Neural cell (in vitro differentiated cells): ENCODE measurements around the gene PARM1. TPM values are rescaled to one million over a fixed set of nuclear protein-coding genes. Genes with fewer than 3 reads are reported as not detected.

Experiments used
- H2AFZ ChIP-seq: fragments of 200-600, 300-800 bp; sonication (generic), shearing (Covaris generic); 2 replicates; pipeline ENCODE4 v1.6.0; 2014; ENCODE audit warnings: low read depth, mild to moderate bottlenecking, antibody characterized with exemption, low read length, moderate library complexity
- H3F3A ChIP-seq: fragments of 200-600 bp; shearing (Covaris generic); 2 replicates; pipeline ENCODE4 v1.6.1; 2016; ENCODE audit warnings: mild to moderate bottlenecking, moderate library complexity, mixed read lengths, antibody characterized with exemption, low read length; ENCODE audit not compliant: insufficient read depth, poor library complexity, severe bottlenecking
- H3K27ac ChIP-seq: fragments of 200-600, 300-800 bp; sonication (generic), shearing (Covaris generic); 2 replicates; pipeline ENCODE4 v1.5.1; 2014; ENCODE audit warnings: mild to moderate bottlenecking, low read length, moderate library complexity
- H3K27me3 ChIP-seq: fragments of 300-800, 200-600 bp; sonication (generic), shearing (Covaris generic); 2 replicates; pipeline ENCODE4 v1.6.0; 2014; ENCODE audit warnings: mild to moderate bottlenecking, low read depth, low read length, moderate library complexity; ENCODE audit not compliant: insufficient read depth
- H3K36me3 ChIP-seq: fragments of 300-800, 200-600 bp; sonication (generic), shearing (Covaris generic); 2 replicates; pipeline ENCODE4 v1.5.1; 2014; ENCODE audit warnings: mild to moderate bottlenecking, antibody characterized with exemption, low read length, moderate library complexity; ENCODE audit not compliant: insufficient read depth
- H3K4me2 ChIP-seq: fragments of 300-800, 200-600 bp; sonication (generic), shearing (Covaris generic); 2 replicates; pipeline ENCODE4 v1.6.0; 2014; ENCODE audit warnings: mild to moderate bottlenecking, low read length
- H3K4me3 ChIP-seq: fragments of 300-800, 200-600 bp; sonication (generic), shearing (Covaris generic); 2 replicates; pipeline ENCODE4 v1.5.1; 2014; ENCODE audit warnings: mild to moderate bottlenecking, low read length, moderate library complexity
- H3K79me2 ChIP-seq: fragments of 200-600 bp; shearing (Covaris generic); replicated peaks from 2 replicates; pipeline ENCODE4 v1.6.0; 2014; ENCODE audit warnings: mild to moderate bottlenecking, low read length, moderate library complexity; ENCODE audit not compliant: insufficient read depth
- H3K9ac ChIP-seq: fragments of 300-800, 200-600 bp; sonication (generic), shearing (Covaris generic); 2 replicates; pipeline ENCODE4 v1.6.1; 2016; ENCODE audit warnings: mild to moderate bottlenecking, low read length, mixed read lengths
- H3K9me2 ChIP-seq: fragments of 200-600 bp; shearing (Covaris generic); 2 replicates; pipeline ENCODE4 v1.6.1; 2016; ENCODE audit warnings: mild to moderate bottlenecking, low read length, mixed read lengths; ENCODE audit not compliant: insufficient read depth
- H3K9me3 ChIP-seq: fragments of 200-600, 300-800 bp; sonication (generic), shearing (Covaris generic); 2 replicates; pipeline ENCODE4 v1.6.1; 2016; ENCODE audit warnings: mild to moderate bottlenecking, mixed run types, low read length, moderate library complexity, mixed read lengths
- H4K20me1 ChIP-seq: fragments of 200-600 bp; shearing (Covaris generic); 2 replicates; pipeline ENCODE4 v1.6.1; 2016; ENCODE audit warnings: mild to moderate bottlenecking, mixed run types; ENCODE audit not compliant: insufficient read depth
- CTCF ChIP-seq: fragments of 450-650 bp; IDR thresholded peaks from 2 replicates; pipeline ENCODE4 v1.5.1; 2014; ENCODE audit warnings: antibody characterized with exemption, mild to moderate bottlenecking, moderate library complexity; ENCODE audit not compliant: poor library complexity, severe bottlenecking
- EP300 ChIP-seq: fragments of 450-650 bp; conservative IDR thresholded peaks from 2 replicates; pipeline ENCODE4 v1.6.1; 2014; ENCODE audit warnings: antibody characterized with exemption, mild to moderate bottlenecking, moderate library complexity; ENCODE audit not compliant: poor library complexity, severe bottlenecking
- EZH2 ChIP-seq: fragments of 200-600, 300-800 bp; shearing (Covaris generic), sonication (generic); IDR thresholded peaks from 2 replicates; pipeline ENCODE4 v1.6.1; 2014; ENCODE audit warnings: antibody characterized with exemption, low read length, borderline replicate concordance, mild to moderate bottlenecking; ENCODE audit not compliant: insufficient read depth, poor library complexity, severe bottlenecking
- MXI1 ChIP-seq: fragments of 450-650 bp; conservative IDR thresholded peaks from 2 replicates; pipeline ENCODE4 v1.6.1; 2014; ENCODE audit warnings: antibody characterized with exemption, mild to moderate bottlenecking; ENCODE audit not compliant: poor library complexity, severe bottlenecking
- POLR2AphosphoS5 ChIP-seq: IDR thresholded peaks from 2 replicates; pipeline ENCODE4 v1.6.1; 2012
- RAD21 ChIP-seq: fragments of 450-650 bp; conservative IDR thresholded peaks from 2 replicates; pipeline ENCODE4 v1.6.1; 2014; ENCODE audit warnings: antibody characterized with exemption, mild to moderate bottlenecking, moderate library complexity
- SMC3 ChIP-seq: fragments of 450-650 bp; conservative IDR thresholded peaks from 2 replicates; pipeline ENCODE4 v1.6.1; 2014; ENCODE audit warnings: antibody characterized with exemption, mild to moderate bottlenecking, moderate library complexity; ENCODE audit not compliant: poor library complexity
- TAF1 ChIP-seq: IDR thresholded peaks from 2 replicates; pipeline ENCODE4 v1.6.1; 2012; ENCODE audit warnings: low read depth
- polyA plus RNA-seq: library from polyadenylated mRNA; depleted of rRNA; stranded (reverse); fragments of >200 nt; gene quantifications from 2 replicates; pipeline ENCODE4 v1.2.3, GENCODE V29; 2014
- TF ChIP-seq, protein P1 (sequence below): IDR thresholded peaks from 2 replicates; pipeline ENCODE4 v1.6.1; 2012; ENCODE audit warnings: borderline replicate concordance

The PARM1 gene
- polyA plus RNA-seq, 1 donor from 2014 or later: 1.3 TPM

DNA sequence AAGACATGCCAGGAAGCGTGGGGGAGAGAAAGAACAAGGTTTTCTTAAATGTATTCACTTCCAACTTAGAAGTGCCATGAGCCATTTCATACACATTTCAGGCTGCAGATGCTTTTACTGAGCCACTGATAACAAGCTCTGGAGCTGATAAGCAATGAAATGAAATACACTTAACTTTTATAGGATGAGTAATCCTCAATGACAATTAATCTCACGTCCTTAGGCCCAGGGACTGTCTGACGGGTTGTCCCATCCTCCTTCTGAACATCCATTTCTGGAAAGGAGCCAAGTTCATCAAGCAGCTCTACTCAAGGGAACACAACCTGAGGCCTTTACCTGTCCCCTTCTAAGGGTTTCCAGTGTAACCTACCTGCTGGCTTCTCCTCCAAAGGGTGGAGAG lies 121.2 kb downstream of the PARM1 start:
- Histone ChIP-seq H3K27me3 (no peaks in the 10 kb centered on the region), H3K9me2 (no peaks in the 10 kb centered on the region), H3K79me2 (no peaks in the 10 kb centered on the region), H3K4me2 (no peak overlapping the region), H2AFZ (no peak overlapping the region), H3K27ac (no peak overlapping the region), H4K20me1 (no peaks in the 10 kb centered on the region), H3F3A (no peaks in the 10 kb centered on the region), H3K36me3 (no peaks in the 10 kb centered on the region), H3K9ac (no peak overlapping the region), H3K4me3 (no peak overlapping the region), H3K9me3 (no peaks in the 10 kb centered on the region)
- TF ChIP-seq EP300 (no peak), POLR2AphosphoS5 (no peak), MXI1 (no peak), SMC3 (no peak), RAD21 (no peak), EZH2 (no peak)

DNA sequence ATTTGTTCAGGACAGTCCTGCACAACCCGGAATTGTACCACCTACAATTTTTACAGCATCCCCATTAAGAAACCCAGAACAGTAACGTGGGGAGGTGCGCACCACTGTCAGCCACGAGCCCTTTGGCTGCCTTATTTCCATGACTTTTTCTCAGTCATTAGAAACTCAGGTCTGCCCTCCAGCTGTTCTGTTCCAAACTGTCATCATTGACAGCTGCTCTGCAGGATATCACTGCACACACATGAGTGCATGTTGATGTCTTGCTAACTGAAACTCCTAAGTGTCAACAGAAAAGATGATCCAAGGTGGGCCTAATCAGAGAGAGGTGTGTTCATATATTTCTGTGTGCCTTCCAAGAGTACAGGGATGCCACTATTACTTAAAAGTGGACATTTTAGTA lies 123.4 kb downstream of the PARM1 start:
- no peak overlapping the region for H3K4me2 ChIP-seq
- H3F3A ChIP-seq: no peaks in the 10 kb centered on the region
- no peaks in the 10 kb centered on the region for H3K9me2 ChIP-seq
- no peak overlapping the region for H2AFZ ChIP-seq
- TF ChIP-seq RAD21: peak; percentile 49
- peak; percentile 54 for TF ChIP-seq CTCF
- no peak for TF ChIP-seq MXI1
- TF ChIP-seq, protein P1, sequence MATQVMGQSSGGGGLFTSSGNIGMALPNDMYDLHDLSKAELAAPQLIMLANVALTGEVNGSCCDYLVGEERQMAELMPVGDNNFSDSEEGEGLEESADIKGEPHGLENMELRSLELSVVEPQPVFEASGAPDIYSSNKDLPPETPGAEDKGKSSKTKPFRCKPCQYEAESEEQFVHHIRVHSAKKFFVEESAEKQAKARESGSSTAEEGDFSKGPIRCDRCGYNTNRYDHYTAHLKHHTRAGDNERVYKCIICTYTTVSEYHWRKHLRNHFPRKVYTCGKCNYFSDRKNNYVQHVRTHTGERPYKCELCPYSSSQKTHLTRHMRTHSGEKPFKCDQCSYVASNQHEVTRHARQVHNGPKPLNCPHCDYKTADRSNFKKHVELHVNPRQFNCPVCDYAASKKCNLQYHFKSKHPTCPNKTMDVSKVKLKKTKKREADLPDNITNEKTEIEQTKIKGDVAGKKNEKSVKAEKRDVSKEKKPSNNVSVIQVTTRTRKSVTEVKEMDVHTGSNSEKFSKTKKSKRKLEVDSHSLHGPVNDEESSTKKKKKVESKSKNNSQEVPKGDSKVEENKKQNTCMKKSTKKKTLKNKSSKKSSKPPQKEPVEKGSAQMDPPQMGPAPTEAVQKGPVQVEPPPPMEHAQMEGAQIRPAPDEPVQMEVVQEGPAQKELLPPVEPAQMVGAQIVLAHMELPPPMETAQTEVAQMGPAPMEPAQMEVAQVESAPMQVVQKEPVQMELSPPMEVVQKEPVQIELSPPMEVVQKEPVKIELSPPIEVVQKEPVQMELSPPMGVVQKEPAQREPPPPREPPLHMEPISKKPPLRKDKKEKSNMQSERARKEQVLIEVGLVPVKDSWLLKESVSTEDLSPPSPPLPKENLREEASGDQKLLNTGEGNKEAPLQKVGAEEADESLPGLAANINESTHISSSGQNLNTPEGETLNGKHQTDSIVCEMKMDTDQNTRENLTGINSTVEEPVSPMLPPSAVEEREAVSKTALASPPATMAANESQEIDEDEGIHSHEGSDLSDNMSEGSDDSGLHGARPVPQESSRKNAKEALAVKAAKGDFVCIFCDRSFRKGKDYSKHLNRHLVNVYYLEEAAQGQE: peak; percentile 17
- TF ChIP-seq EZH2: no peak
- TF ChIP-seq SMC3: peak; percentile 49
- TF ChIP-seq TAF1: no peak
- peak; percentile 92 for TF ChIP-seq EP300
- peak; percentile 88 for TF ChIP-seq POLR2AphosphoS5
- H3K27ac ChIP-seq: peak overlapping the region; percentile 32
- H3K9me3 ChIP-seq: no peaks in the 10 kb centered on the region
- no peaks in the 10 kb centered on the region for H3K27me3 ChIP-seq
- no peaks in the 10 kb centered on the region for H3K36me3 ChIP-seq
- no peaks in the 10 kb centered on the region for H4K20me1 ChIP-seq
- H3K79me2 ChIP-seq: no peaks in the 10 kb centered on the region
- H3K9ac ChIP-seq: no peak overlapping the region
- H3K4me3 ChIP-seq: no peak overlapping the region

- no peak overlapping the region for H2AFZ ChIP-seq
- no peaks in the 10 kb centered on the region for H3K9me2 ChIP-seq
- H3K4me3 ChIP-seq: no peak overlapping the region
- no peaks in the 10 kb centered on the region for H3K36me3 ChIP-seq
- H3K9me3 ChIP-seq: no peaks in the 10 kb centered on the region
- H3F3A ChIP-seq: no peaks in the 10 kb centered on the region
- H3K27me3 ChIP-seq: no peaks in the 10 kb centered on the region
- no peak overlapping the region for H3K27ac ChIP-seq
- no peak overlapping the region for H3K9ac ChIP-seq
- H3K79me2 ChIP-seq: no peaks in the 10 kb centered on the region
- TF ChIP-seq POLR2AphosphoS5 (no peak), EP300 (no peak)
- no peak overlapping the region for H3K4me2 ChIP-seq
- H4K20me1 ChIP-seq: no peaks in the 10 kb centered on the region
Measured at GRCh38 chr4:75057369-75057768, 124.5 kb downstream of the PARM1 start.
